Left ventricle myocardium superior (tissue), 1 donor: ENCODE results near the gene DCTN3. TPM values are rescaled to one million over a fixed set of nuclear protein-coding genes. Genes with fewer than 3 reads are reported as not detected.

Source experiments
- total RNA-seq: library from RNA; stranded (reverse); fragmentation: NEBNext Ultra II Directional; extraction: Animal tissue kit (Norgen Biotek cat#: 25700); gene quantifications from one replicate; pipeline ENCODE4 v1.2.1, GENCODE V29; 2021
- donor health status: DM: no; HTN: yes; CAD: no; lungs with severe emphysema.

DCTN3 gene
- total RNA-seq, 1 donor from 2014 or later, result 139 TPM

Other genes starting within 250 kb of the DCTN3 start
- 5.3 TPM for gene MYORG, start 243.6 kb downstream of the DCTN3 start, total RNA-seq
- 19.7 TPM for gene FAM219A, start 161.9 kb downstream of the DCTN3 start, total RNA-seq
- not detected for gene DNAI1, start 161.7 kb downstream of the DCTN3 start, total RNA-seq
- gene ENHO, start 97.5 kb downstream of the DCTN3 start, total RNA-seq, result 0.40 TPM
- 3.3 TPM for gene CNTFR, start 30.8 kb downstream of the DCTN3 start, total RNA-seq
- gene RPP25L, start 8.4 kb downstream of the DCTN3 start, total RNA-seq, result 40.8 TPM
- gene ARID3C, start 8.6 kb upstream of the DCTN3 start, total RNA-seq, result not detected
- gene SIGMAR1, start 17.3 kb upstream of the DCTN3 start, total RNA-seq, result 23.1 TPM
- gene GALT, start 26.2 kb upstream of the DCTN3 start, total RNA-seq, result 61.2 TPM
- gene IL11RA, start 31.7 kb upstream of the DCTN3 start, total RNA-seq, result 51.7 TPM
- gene CCL27, start 42.2 kb upstream of the DCTN3 start, total RNA-seq, result not detected
- gene CCL19, start 70.8 kb upstream of the DCTN3 start, total RNA-seq, result 2.1 TPM
- gene CCL21, start 89.6 kb upstream of the DCTN3 start, total RNA-seq, result 32.5 TPM